Testis (tissue), 3 donors: ENCODE results near the gene PRKACB. TPM values are rescaled to one million over a fixed set of nuclear protein-coding genes. Genes with fewer than 3 reads are reported as not detected.

Experiments used
- DNase-seq: peaks from one replicate; pipeline ENCODE4 v3.0.0-alpha.2; 2019
- H3K27ac ChIP-seq, 2 donors: fragments of 200-600 bp; sonication (generic); one replicate each; pipeline ENCODE4 v1.5.1; 2019
- H3K27me3 ChIP-seq: fragments of 200-600 bp; sonication (generic); one replicate; pipeline ENCODE4 v1.5.1; 2019
- H3K36me3 ChIP-seq: fragments of 200-600 bp; sonication (generic); one replicate; pipeline ENCODE4 v1.5.1; 2017; ENCODE audit warnings: low read depth; ENCODE audit errors: missing control alignments
- H3K4me1 ChIP-seq: fragments of 200-600 bp; sonication (generic); one replicate; pipeline ENCODE4 v1.5.1; 2019
- H3K4me3 ChIP-seq, 2 donors: fragments of 200-600 bp; sonication (generic); one replicate each; pipeline ENCODE4 v1.5.1; 2017 to 2019
- H3K9me3 ChIP-seq: fragments of 200-600 bp; sonication (generic); one replicate; pipeline ENCODE4 v1.5.1; 2017
- POLR2A ChIP-seq: fragments of 450-650 bp; IDR thresholded peaks from one replicate; pipeline ENCODE4 v1.6.1; 2017; ENCODE audit warnings: antibody characterized with exemption, mild to moderate bottlenecking, moderate library complexity
- WGBS, 2 donors: methylation state at CpG; one replicate each; pipeline ENCODE4 v1.1.5; 2018; 5-methylcytosine and 5-hydroxymethylcytosine counted together
- intact Hi-C: fragments of 100-400 bp; cut with DNase I; formaldehyde crosslinking; loops from one replicate; pipeline ENCODE4 v1.15.1; 2023; ENCODE audit warnings: low total_unique reads
- polyA plus RNA-seq: library from polyadenylated mRNA; stranded (reverse); fragments of 350-450 nt; fragmentation: Illumina TruSeq; extraction: RNeasy Lipid Tissue Mini Kit (QIAGEN cat#74804); gene quantifications from one replicate; pipeline ENCODE4 v1.2.3, GENCODE V29; 2014; ENCODE audit warnings: low read depth, low replicate concordance; ENCODE audit not compliant: insufficient read depth
- total RNA-seq, 2 donors: library from RNA; depleted of rRNA; stranded (reverse); fragments of >200 nt; gene quantifications; one replicate each; pipeline ENCODE4 v1.2.3, GENCODE V29; 2016
- TF ChIP-seq, protein P1 (sequence below), 3 experiments: fragments of 450-650 bp in 2 of 3; fragments of 200-600 bp in 1 of 3; sonication (generic) in 1 of 3; IDR thresholded peaks; one replicate each; pipeline ENCODE4 v1.5.1; 2016 to 2019; ENCODE audit warnings: antibody characterized with exemption in 3 of 3, mild to moderate bottlenecking in 2 of 3, moderate library complexity in 1 of 3

The PRKACB gene
- total and polyA plus RNA-seq, 3 donors from 2014 or later, result 10.4 to 26.7 (median 21.1) TPM

GRCh38 chr1:84253036-84253435, 109.0 kb downstream of the PRKACB start:
- H3K27ac ChIP-seq, result no peak overlapping the region
- TF ChIP-seq, protein P1, sequence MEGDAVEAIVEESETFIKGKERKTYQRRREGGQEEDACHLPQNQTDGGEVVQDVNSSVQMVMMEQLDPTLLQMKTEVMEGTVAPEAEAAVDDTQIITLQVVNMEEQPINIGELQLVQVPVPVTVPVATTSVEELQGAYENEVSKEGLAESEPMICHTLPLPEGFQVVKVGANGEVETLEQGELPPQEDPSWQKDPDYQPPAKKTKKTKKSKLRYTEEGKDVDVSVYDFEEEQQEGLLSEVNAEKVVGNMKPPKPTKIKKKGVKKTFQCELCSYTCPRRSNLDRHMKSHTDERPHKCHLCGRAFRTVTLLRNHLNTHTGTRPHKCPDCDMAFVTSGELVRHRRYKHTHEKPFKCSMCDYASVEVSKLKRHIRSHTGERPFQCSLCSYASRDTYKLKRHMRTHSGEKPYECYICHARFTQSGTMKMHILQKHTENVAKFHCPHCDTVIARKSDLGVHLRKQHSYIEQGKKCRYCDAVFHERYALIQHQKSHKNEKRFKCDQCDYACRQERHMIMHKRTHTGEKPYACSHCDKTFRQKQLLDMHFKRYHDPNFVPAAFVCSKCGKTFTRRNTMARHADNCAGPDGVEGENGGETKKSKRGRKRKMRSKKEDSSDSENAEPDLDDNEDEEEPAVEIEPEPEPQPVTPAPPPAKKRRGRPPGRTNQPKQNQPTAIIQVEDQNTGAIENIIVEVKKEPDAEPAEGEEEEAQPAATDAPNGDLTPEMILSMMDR (IDR thresholded peaks at IDR 0.05), result no peak
- no peak for TF ChIP-seq POLR2A
- intact Hi-C loops, result no loop called here
- no peaks in the 10 kb centered on the region for H3K36me3 ChIP-seq
- no peaks in the 10 kb centered on the region for H3K27me3 ChIP-seq
- H3K9me3 ChIP-seq, result no peaks in the 10 kb centered on the region
- no peak overlapping the region for H3K4me3 ChIP-seq
- 82 to 85% methylated on average over 2 of the region's 2 CpGs for WGBS, 2 donors
- peaks cover 8% of the 10 kb centered on the region for H3K4me1 ChIP-seq
- DNase-seq, result no peak

DNA sequence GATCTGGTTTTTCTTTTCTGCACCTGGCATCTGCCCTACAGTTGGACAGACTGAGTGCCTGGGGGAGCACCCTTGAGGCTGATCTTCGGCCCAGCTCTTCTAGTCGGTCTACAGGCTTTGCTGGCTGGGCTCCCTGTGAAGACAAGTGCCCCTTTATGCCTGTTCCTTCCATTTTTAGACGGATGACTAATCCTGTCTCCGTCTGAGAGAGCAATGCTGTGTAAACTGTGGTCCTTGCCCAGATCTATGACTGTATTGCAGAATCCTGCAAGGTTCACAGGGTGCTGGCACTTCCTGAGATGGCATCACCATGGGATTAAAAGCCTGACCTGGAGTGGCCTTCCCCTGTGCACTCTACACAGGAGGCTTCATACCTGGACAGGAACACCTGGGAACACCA, 109.8 kb downstream of the PRKACB start:
- H3K9me3 ChIP-seq, result no peaks in the 10 kb centered on the region
- no peak for TF ChIP-seq POLR2A
- TF ChIP-seq, protein P1 (IDR thresholded peaks at IDR 0.05), result no peak
- H3K36me3 ChIP-seq, result no peaks in the 10 kb centered on the region
- no peaks in the 10 kb centered on the region for H3K27me3 ChIP-seq
- WGBS, 2 donors, result 60 to 80% methylated on average over 4 of the region's 4 CpGs
- peaks cover 8% of the 10 kb centered on the region for H3K4me1 ChIP-seq
- DNase-seq, result peak; percentile 78
- no peak overlapping the region for H3K4me3 ChIP-seq
- intact Hi-C loops, result no loop called here
- no peak overlapping the region for H3K27ac ChIP-seq

GRCh38 chr1:84254703-84255238, 110.7 kb downstream of the PRKACB start:
- H3K36me3 ChIP-seq, result no peaks in the 10 kb centered on the region
- DNase-seq, result no peak
- no peak overlapping the region for H3K27ac ChIP-seq
- WGBS, 2 donors, result 96 to 98% methylated on average over 2 of the region's 2 CpGs
- no peaks in the 10 kb centered on the region for H3K27me3 ChIP-seq
- H3K9me3 ChIP-seq, result no peaks in the 10 kb centered on the region
- H3K4me1 ChIP-seq, result peaks cover 8% of the 10 kb centered on the region
- TF ChIP-seq POLR2A, result no peak
- TF ChIP-seq, protein P1 (IDR thresholded peaks at IDR 0.05), result no peak
- H3K4me3 ChIP-seq, result no peak overlapping the region
- intact Hi-C loops, result no loop called here

- TF ChIP-seq, protein P1 (IDR thresholded peaks at IDR 0.05), result no peak
- no peak for TF ChIP-seq POLR2A
- Histone ChIP-seq H3K36me3 (no peaks in the 10 kb centered on the region), H3K4me3 (no peak overlapping the region), H3K4me1 (peaks cover 8% of the 10 kb centered on the region), H3K27ac (no peak overlapping the region), H3K27me3 (no peaks in the 10 kb centered on the region), H3K9me3 (no peaks in the 10 kb centered on the region)
- intact Hi-C loops, result no loop called here
- no peak for DNase-seq
These were observed 111.5 kb downstream of the PRKACB start for GRCh38 chr1:84255582-84255981.

DNA sequence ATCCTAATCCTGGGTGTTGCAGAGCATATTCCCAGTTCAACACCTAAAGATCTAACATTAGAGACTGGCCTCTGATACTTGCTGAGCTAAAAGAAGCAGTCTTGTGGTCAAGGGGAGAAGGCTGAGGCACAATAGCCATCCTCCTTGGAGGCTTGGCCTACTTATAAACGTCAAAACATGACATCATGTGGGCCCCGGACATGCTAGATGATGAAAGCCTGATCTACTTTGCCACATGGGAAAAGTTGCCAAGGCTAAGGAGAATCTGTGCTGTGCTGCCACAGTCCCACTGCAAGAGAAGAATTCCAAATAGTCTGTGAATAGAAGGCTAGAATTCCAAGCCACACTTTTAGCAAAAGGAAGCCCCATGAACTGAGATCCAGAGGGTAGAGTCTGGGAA, 113.5 kb downstream of the PRKACB start:
- Histone ChIP-seq H3K4me1 (peaks cover 8% of the 10 kb centered on the region), H3K36me3 (no peaks in the 10 kb centered on the region), H3K27me3 (no peaks in the 10 kb centered on the region), H3K4me3 (no peak overlapping the region), H3K9me3 (no peaks in the 10 kb centered on the region), H3K27ac (no peak overlapping the region)
- WGBS, 2 donors, result 41 to 52% methylated on average over 2 of the region's 2 CpGs
- TF ChIP-seq, protein P1 (IDR thresholded peaks at IDR 0.05), result no peak
- no peak for TF ChIP-seq POLR2A
- no peak for DNase-seq
- intact Hi-C loops, result no loop called here
